ENCODE measurements around the gene FAAH.

Gene FAAH

DNA sequence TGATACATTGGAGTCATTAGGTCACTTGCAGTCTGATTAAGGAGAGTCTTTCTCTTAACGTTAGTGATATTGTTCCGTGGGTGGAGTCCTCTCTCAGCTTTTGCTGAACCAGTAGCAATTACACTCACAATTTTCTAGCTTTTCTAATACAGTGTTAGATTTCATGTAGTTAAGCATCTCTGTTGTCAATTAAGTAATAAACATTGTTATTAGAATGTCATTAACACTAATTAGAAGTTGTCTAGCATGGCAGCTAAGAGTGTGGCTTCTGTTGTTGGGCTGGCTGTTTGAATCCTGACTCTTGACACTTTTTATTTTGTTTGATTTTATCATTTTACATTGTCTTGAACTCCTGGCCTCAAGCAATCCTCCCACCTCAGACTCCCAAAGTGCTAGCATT lies 33.4 kb downstream of the FAAH start:
- DNase-seq (ENCODE audit: low read depth): no peak
- TF ChIP-seq, protein P1, sequence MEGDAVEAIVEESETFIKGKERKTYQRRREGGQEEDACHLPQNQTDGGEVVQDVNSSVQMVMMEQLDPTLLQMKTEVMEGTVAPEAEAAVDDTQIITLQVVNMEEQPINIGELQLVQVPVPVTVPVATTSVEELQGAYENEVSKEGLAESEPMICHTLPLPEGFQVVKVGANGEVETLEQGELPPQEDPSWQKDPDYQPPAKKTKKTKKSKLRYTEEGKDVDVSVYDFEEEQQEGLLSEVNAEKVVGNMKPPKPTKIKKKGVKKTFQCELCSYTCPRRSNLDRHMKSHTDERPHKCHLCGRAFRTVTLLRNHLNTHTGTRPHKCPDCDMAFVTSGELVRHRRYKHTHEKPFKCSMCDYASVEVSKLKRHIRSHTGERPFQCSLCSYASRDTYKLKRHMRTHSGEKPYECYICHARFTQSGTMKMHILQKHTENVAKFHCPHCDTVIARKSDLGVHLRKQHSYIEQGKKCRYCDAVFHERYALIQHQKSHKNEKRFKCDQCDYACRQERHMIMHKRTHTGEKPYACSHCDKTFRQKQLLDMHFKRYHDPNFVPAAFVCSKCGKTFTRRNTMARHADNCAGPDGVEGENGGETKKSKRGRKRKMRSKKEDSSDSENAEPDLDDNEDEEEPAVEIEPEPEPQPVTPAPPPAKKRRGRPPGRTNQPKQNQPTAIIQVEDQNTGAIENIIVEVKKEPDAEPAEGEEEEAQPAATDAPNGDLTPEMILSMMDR (IDR thresholded peaks at IDR 0.05; ENCODE audit: control insufficient read depth, insufficient read depth, low read depth, low read length, missing control alignments): no peak
- H3K4me3 ChIP-seq (ENCODE audit: control insufficient read depth, low read depth, low read length): no peak overlapping the region

DNA sequence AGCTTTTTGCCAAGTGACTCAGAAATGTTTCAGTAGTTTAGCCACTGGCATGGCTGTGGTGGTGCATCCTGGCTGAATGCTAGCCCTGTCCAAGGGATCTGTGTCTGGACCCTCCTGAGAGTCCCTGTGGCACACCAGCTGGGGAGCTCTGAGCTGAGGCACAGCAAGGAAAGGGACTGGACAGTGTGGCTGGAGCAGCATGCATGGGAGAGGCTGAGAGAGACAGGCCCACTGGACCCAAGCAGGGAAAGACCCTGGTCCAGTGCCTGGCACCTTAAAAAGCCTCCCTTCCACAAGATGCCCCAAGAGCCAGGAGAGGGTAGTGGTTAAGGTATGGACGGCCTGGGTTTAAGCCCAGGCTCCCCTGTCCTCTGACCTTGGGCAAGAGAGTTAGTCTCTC lies 35.3 kb downstream of the FAAH start:
- no peak overlapping the region for H3K4me3 ChIP-seq (ENCODE audit: control insufficient read depth, low read depth, low read length)
- no peak for DNase-seq (ENCODE audit: low read depth)
- TF ChIP-seq, protein P1 (IDR thresholded peaks at IDR 0.05; ENCODE audit: control insufficient read depth, insufficient read depth, low read depth, low read length, missing control alignments): no peak

DNA sequence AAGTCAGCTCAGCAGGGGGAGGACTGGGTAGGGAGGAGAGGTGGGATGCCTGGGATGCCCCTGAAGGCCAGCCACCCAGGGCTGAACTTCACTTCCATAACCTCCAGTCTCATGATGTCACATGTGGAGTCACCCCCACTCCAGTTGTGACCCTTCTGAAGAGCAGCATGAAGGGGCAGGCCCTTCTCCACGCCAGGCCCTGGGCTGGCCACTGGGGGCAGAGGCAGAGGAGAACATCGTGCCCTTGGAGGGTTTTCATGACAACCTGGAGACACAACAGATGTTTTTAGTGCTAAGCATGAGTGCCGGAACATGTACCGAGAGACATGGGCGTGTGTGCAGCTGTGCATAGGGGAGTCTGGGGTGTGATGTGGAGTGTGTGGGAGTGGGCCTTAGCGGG lies 37.6 kb downstream of the FAAH start:
- no peak for DNase-seq (ENCODE audit: low read depth)
- no peak overlapping the region for H3K4me3 ChIP-seq (ENCODE audit: control insufficient read depth, low read depth, low read length)
- TF ChIP-seq, protein P1 (IDR thresholded peaks at IDR 0.05; ENCODE audit: control insufficient read depth, insufficient read depth, low read depth, low read length, missing control alignments): no peak

DNA sequence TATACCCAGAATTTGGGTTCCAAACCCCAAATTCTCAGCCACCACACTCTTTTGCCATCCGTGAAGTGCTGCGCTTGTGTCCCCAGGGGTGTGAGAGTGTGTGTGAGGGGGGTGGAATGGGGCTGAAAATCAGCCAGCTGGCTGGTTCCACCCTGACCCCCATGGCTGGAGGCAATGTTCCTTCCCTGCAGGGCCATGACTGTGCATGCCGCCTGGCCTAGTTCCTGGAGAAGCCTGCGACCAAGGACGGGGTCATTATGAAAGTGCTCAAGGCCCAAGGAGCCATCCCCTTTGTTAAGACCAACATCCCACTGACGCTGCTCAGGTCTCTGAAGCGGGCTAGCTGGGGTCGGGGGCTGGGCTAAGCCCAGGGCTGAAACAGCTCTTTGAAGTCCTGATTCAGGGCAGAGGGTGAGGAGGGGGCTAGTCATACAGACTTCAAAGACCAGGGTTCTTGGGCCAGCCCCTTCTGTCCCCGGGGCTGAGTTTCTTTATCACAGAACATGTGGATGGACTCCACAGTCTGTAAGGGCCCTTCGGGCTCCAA lies 38.7 kb downstream of the FAAH start:
- no peak for DNase-seq (ENCODE audit: low read depth)
- TF ChIP-seq, protein P1 (IDR thresholded peaks at IDR 0.05; ENCODE audit: control insufficient read depth, insufficient read depth, low read depth, low read length, missing control alignments): no peak

DNA sequence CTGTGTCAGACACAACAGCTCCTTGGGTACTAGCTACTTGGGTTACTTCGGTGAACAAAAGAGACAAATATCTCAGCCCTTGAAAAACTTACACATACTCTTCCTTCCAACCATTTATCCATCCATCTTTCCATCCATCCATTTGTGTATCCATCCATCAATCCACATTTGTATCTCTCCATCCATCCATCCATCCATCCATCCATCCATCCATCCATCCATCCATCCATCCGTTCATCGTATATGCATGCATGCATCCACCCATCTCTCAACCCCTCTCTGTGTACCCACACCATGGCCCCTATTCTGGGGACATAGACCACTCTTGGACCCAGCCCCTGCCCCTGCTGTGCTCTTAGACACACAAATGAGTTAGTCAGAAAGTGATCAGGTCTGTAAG lies 40.2 kb downstream of the FAAH start:
- DNase-seq (ENCODE audit: low read depth): no peak
- TF ChIP-seq, protein P1 (IDR thresholded peaks at IDR 0.05; ENCODE audit: control insufficient read depth, insufficient read depth, low read depth, low read length, missing control alignments): no peak
- H3K4me3 ChIP-seq (ENCODE audit: control insufficient read depth, low read depth, low read length): no peak overlapping the region

More for the DNA sequence above, 38.7 kb downstream of the FAAH start:
- H3K4me3 ChIP-seq (ENCODE audit: control insufficient read depth, low read depth, low read length): no peak overlapping the region

DNA sequence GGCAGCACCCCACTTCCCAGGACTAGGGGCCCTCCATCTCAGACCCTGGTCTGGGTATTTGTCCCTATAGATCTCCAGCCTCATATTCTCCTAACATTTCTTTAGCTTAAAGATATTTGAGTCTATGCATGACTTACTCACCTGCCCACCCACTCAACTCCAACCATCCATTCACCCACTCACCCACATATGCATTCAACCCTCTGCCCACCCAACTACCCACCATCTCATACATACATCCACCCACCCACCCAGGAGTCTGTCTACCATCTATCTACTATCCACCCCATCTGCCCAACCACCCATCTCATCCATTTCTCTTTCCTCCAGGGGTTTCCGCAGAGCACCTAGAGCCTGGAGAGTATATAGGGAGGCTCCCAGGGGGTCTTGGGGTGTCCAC lies 42.7 kb downstream of the FAAH start:
- TF ChIP-seq, protein P1 (IDR thresholded peaks at IDR 0.05; ENCODE audit: control insufficient read depth, insufficient read depth, low read depth, low read length, missing control alignments): no peak
- no peak overlapping the region for H3K4me3 ChIP-seq (ENCODE audit: control insufficient read depth, low read depth, low read length)
- DNase-seq (ENCODE audit: low read depth): no peak

DNA sequence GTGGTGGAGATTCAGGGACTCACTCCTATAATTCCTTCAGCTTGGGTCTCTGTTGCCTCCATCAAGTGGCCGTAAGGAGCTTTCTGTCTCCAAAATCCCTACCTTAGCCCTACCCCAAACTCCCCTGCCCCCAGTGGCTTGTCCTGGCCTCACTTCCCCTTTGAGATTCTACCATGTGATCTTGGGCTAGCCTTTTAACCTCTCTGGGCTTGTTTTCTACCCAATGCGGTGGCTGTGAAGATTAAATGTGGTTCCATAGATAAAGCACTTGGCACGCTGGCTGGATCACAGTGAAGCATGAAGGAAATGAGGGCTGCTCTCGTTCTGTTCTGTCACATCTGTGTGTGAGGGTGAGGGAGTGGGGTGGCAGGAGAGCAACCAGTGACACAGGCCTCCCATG lies 43.6 kb downstream of the FAAH start:
- DNase-seq (ENCODE audit: low read depth): no peak
- TF ChIP-seq, protein P1 (IDR thresholded peaks at IDR 0.05; ENCODE audit: control insufficient read depth, insufficient read depth, low read depth, low read length, missing control alignments): no peak

More for the DNA sequence above, 43.6 kb downstream of the FAAH start:
- H3K4me3 ChIP-seq (ENCODE audit: control insufficient read depth, low read depth, low read length): no peak overlapping the region
